Ishikawa (cell line): Measurements from ENCODE around the gene LAS1L.

Experiments
- CEBPB ChIP-seq: IDR thresholded peaks from 2 replicates; pipeline ENCODE4 v1.6.1; 2012
- EP300 ChIP-seq: IDR thresholded peaks from 2 replicates; pipeline ENCODE4 v1.6.1; 2012; ENCODE audit warnings: borderline replicate concordance
- MAX ChIP-seq: IDR thresholded peaks from 2 replicates; pipeline ENCODE4 v1.6.1; 2012
- NFIC ChIP-seq: IDR thresholded peaks from 2 replicates; pipeline ENCODE4 v1.6.1; 2012
- REST ChIP-seq: IDR thresholded peaks from 2 replicates; pipeline ENCODE4 v1.6.1; 2012; ENCODE audit warnings: low read depth, mild to moderate bottlenecking
- TAF1 ChIP-seq: IDR thresholded peaks from 2 replicates; pipeline ENCODE4 v1.6.1; 2012; ENCODE audit warnings: low read depth, mild to moderate bottlenecking
- USF1 ChIP-seq: IDR thresholded peaks from 2 replicates; pipeline ENCODE4 v1.6.1; 2012
- YY1 ChIP-seq: IDR thresholded peaks from 2 replicates; pipeline ENCODE4 v1.6.1; 2012; ENCODE audit warnings: low read depth
- ZBTB7A ChIP-seq: IDR thresholded peaks from 2 replicates; pipeline ENCODE4 v1.6.1; 2012; ENCODE audit warnings: low read depth

- TF ChIP-seq EP300 (no peak), CEBPB (no peak), YY1 (no peak), MAX (no peak), ZBTB7A (no peak), TAF1 (no peak), USF1 (no peak), REST (no peak), NFIC (peak; percentile 41; the same call in 1 of the 2 replicates)
Observed at GRCh38 chrX:65537229-65537628, 2.6 kb upstream of the LAS1L start.
